HCT116 (cell line): ENCODE measurements around the gene MTARC2. TPM values are rescaled to one million over a fixed set of nuclear protein-coding genes. Genes with fewer than 3 reads are reported as not detected.

Source experiments
- ATAC-seq: fragments of 200-7000 bp; cut with Tn5 transposase; 2 replicates; pipeline ENCODE4 v1.9.1; 2020; ENCODE audit warnings: mild to moderate bottlenecking, moderate library complexity
- BruUV-seq: library from RNA; stranded (reverse); fragments of 400-500 nt; replicated peaks from 2 replicates; lab custom pipeline; 2021; lab: Mats Ljungman, UMichigan
- CTCF ChIA-PET: fragments of 300-600 bp; sonication (Branson Sonifier 250); formaldehyde crosslinking; loops from one replicate; lab custom pipeline; 2021; ENCODE audit warnings: antibody characterized with exemption; lab: Charles Lee
- POLR2A ChIA-PET: fragments of 300-600, 350-600 bp; sonication (Branson Sonifier 250); formaldehyde crosslinking; loops from one replicate; lab custom pipeline; 2021; ENCODE audit warnings: antibody characterized with exemption; lab: Charles Lee
- RAD21 ChIA-PET, 2 experiments: fragments of 300-600 bp; sonication (Branson Sonifier 250); formaldehyde crosslinking; loops; one replicate each; lab custom pipeline; 2023; ENCODE audit warnings: low total read pairs in 2 of 2; ENCODE audit not compliant: uncharacterized antibody in 2 of 2, unreplicated experiment in 2 of 2, low non-redundant PET in 1 of 2; lab: Charles Lee
- DNase-seq: peaks from one replicate; pipeline ENCODE4 v3.0.0-alpha.2; 2010; ENCODE audit warnings: low read depth, low spot score
- H2AFZ ChIP-seq: fragments of 200-600 bp; shearing (Covaris generic), sonication (generic); 2 replicates; pipeline ENCODE4 v1.6.1; 2017; ENCODE audit warnings: low read depth, mixed run types, mixed read lengths, antibody characterized with exemption, low read length; ENCODE audit not compliant: poor library complexity, severe bottlenecking
- H3K27ac ChIP-seq: 2 replicates; pipeline ENCODE4 v1.5.1; 2012; ENCODE audit warnings: low read depth, low read length
- H3K27me3 ChIP-seq: fragments of 200-600 bp; sonication (generic); 2 replicates; pipeline ENCODE4 v1.6.1; 2016; ENCODE audit warnings: mixed run types, low read length, mixed read lengths; ENCODE audit not compliant: insufficient read depth
- H3K36me3 ChIP-seq, 2 experiments: fragments of 200-500 bp in 1 of 2; fragments of 200-600 bp in 1 of 2; sonication (Bioruptor generic) in 1 of 2; sonication (generic) in 1 of 2; 2 replicates each; pipeline versions ENCODE4 v1.5.1 to v1.6.1; 2014 to 2016; ENCODE audit warnings: low read length in 2 of 2, inconsistent platforms in 1 of 2, mixed read lengths in 1 of 2, mixed run types in 1 of 2; ENCODE audit not compliant: insufficient read depth in 2 of 2, control insufficient read depth in 1 of 2
- H3K4me1 ChIP-seq, 2 experiments: fragments of 200-600 bp in 1 of 2; sonication (generic) in 1 of 2; 2 replicates each; pipeline versions ENCODE4 v1.5.1 to v1.6.1; 2012 to 2017; ENCODE audit warnings: low read length in 2 of 2, inconsistent platforms in 1 of 2, mild to moderate bottlenecking in 1 of 2, mixed read lengths in 1 of 2, mixed run types in 1 of 2, moderate library complexity in 1 of 2; ENCODE audit not compliant: insufficient read depth in 2 of 2, control insufficient read depth in 1 of 2
- H3K4me2 ChIP-seq: fragments of 200-600 bp; sonication (generic); 2 replicates; pipeline ENCODE4 v1.6.1; 2017; ENCODE audit warnings: mixed run types, low read length, mixed read lengths
- H3K4me3 ChIP-seq, 2 experiments: fragments of 200-600 bp in 1 of 2; sonication (generic) in 1 of 2; replicated peaks in 1 of 2; 2 replicates each; pipeline ENCODE4 v1.5.1; 2011 to 2016; ENCODE audit warnings: low read length in 2 of 2, control low read depth in 1 of 2, low read depth in 1 of 2, mild to moderate bottlenecking in 1 of 2, mixed read lengths in 1 of 2, mixed run types in 1 of 2
- H3K79me2 ChIP-seq: fragments of 200-600 bp; sonication (generic); 2 replicates; pipeline ENCODE4 v1.6.1; 2017; ENCODE audit warnings: mild to moderate bottlenecking, mixed run types, low read length, moderate library complexity, mixed read lengths; ENCODE audit not compliant: insufficient read depth
- H3K9ac ChIP-seq: fragments of 200-600 bp; sonication (generic); 2 replicates; pipeline ENCODE4 v1.6.1; 2016; ENCODE audit warnings: low read length, mixed read lengths
- H3K9me2 ChIP-seq: fragments of 200-600 bp; sonication (generic), shearing (Covaris generic); 2 replicates; pipeline ENCODE4 v1.6.1; 2017; ENCODE audit warnings: mixed run types, mild to moderate bottlenecking, moderate library complexity; ENCODE audit not compliant: insufficient read depth
- H3K9me3 ChIP-seq, 2 experiments: fragments of 200-500 bp in 1 of 2; fragments of 200-600 bp in 1 of 2; sonication (Bioruptor generic) in 1 of 2; sonication (generic) in 1 of 2; 2 replicates each; pipeline ENCODE4 v1.6.1; 2014 to 2017; ENCODE audit warnings: low read length in 2 of 2, mixed read lengths in 2 of 2, inconsistent platforms in 1 of 2, low read depth in 1 of 2, mild to moderate bottlenecking in 1 of 2, mixed run types in 1 of 2, moderate library complexity in 1 of 2; ENCODE audit not compliant: control insufficient read depth in 1 of 2, insufficient read depth in 1 of 2
- H4K20me1 ChIP-seq: fragments of 200-600 bp; sonication (generic), shearing (Covaris generic); 2 replicates; pipeline ENCODE4 v1.6.1; 2017; ENCODE audit warnings: mixed run types, mild to moderate bottlenecking, moderate library complexity; ENCODE audit not compliant: insufficient read depth
- ATF3 ChIP-seq: IDR thresholded peaks from 2 replicates; pipeline ENCODE4 v1.6.1; 2012
- CBX3 ChIP-seq: IDR thresholded peaks from 2 replicates; pipeline ENCODE4 v1.6.1; 2012; ENCODE audit warnings: low read depth
- CTCF ChIP-seq, 3 experiments: fragments of 200-600 bp in 1 of 3; sonication (generic) in 1 of 3; IDR thresholded peaks in 2 of 3; conservative IDR thresholded peaks in 1 of 3; 2 replicates each; pipeline ENCODE4 v1.5.1; 2012 to 2017; ENCODE audit warnings: low read depth in 2 of 3, low read length in 2 of 3, antibody characterized with exemption in 1 of 3, borderline replicate concordance in 1 of 3, control low read depth in 1 of 3, mild to moderate bottlenecking in 1 of 3, mixed read lengths in 1 of 3, mixed run types in 1 of 3, moderate library complexity in 1 of 3; ENCODE audit not compliant: insufficient read depth in 1 of 3
- ELF1 ChIP-seq: IDR thresholded peaks from 2 replicates; pipeline ENCODE4 v1.6.1; 2012; ENCODE audit warnings: low read depth, borderline replicate concordance
- EZH2 ChIP-seq: fragments of 200-600 bp; sonication (generic); IDR thresholded peaks from 2 replicates; pipeline ENCODE4 v1.6.1; 2017; ENCODE audit warnings: antibody characterized with exemption, mixed run types
- EZH2phosphoT487 ChIP-seq: fragments of 200-600 bp; IDR thresholded peaks from 2 replicates; pipeline ENCODE4 v1.6.1; 2018; ENCODE audit warnings: antibody characterized with exemption, borderline replicate concordance
- FOSL1 ChIP-seq: IDR thresholded peaks from 2 replicates; pipeline ENCODE4 v1.6.1; 2012; ENCODE audit warnings: low read depth
- POLR2AphosphoS5 ChIP-seq: IDR thresholded peaks from 2 replicates; pipeline ENCODE4 v1.6.1; 2011; ENCODE audit warnings: mild to moderate bottlenecking, low read depth, low read length, moderate library complexity
- RAD21 ChIP-seq: IDR thresholded peaks from 2 replicates; pipeline ENCODE4 v1.6.1; 2012; ENCODE audit warnings: low read depth, mild to moderate bottlenecking
- REST ChIP-seq: IDR thresholded peaks from 2 replicates; pipeline ENCODE4 v1.6.1; 2012; ENCODE audit warnings: low read depth
- SIN3A ChIP-seq: IDR thresholded peaks from 2 replicates; pipeline ENCODE4 v1.6.1; 2012; ENCODE audit warnings: low read depth
- SP1 ChIP-seq: IDR thresholded peaks from 2 replicates; pipeline ENCODE4 v1.6.1; 2012; ENCODE audit warnings: low read depth
- SRF ChIP-seq: IDR thresholded peaks from 2 replicates; pipeline ENCODE4 v1.6.1; 2012; ENCODE audit warnings: low read depth
- YY1 ChIP-seq: IDR thresholded peaks from 2 replicates; pipeline ENCODE4 v1.6.1; 2011; ENCODE audit warnings: low read length, low read depth, moderate library complexity, mild to moderate bottlenecking; ENCODE audit not compliant: insufficient replicate concordance; ENCODE audit errors: extremely low read depth
- ZBTB33 ChIP-seq: IDR thresholded peaks from 2 replicates; pipeline ENCODE4 v1.6.1; 2011; ENCODE audit warnings: mild to moderate bottlenecking, low read length, moderate library complexity; ENCODE audit not compliant: insufficient replicate concordance; ENCODE audit errors: extremely low read depth
- intact Hi-C: fragments of 100-400 bp; cut with micrococcal nuclease; formaldehyde crosslinking; loops from 2 replicates; pipeline ENCODE4 v1.10.0; 2022
- total RNA-seq: library from RNA; stranded (reverse); gene quantifications from one replicate; pipeline ENCODE4 v1.2.1, GENCODE V29; 2021; ENCODE audit not compliant: unreplicated experiment

MTARC2 gene
- total RNA-seq, 1 experiment from 2014 or later: 16.6 TPM

- TF ChIP-seq SP1 (no peak), YY1 (no peak), SIN3A (no peak), CTCF (IDR thresholded peaks at IDR 0.05 in 2 of 3, conservative IDR thresholded peaks at IDR 0.05 in 1 of 3; ENCODE audit: borderline replicate concordance in 1 of 3, insufficient read depth in 1 of 3, low read depth in 2 of 3, low read length in 2 of 3) (no peak)
These were observed 67.3 kb downstream of the MTARC2 start (continued) for GRCh38 chr1:220815409-220815808.

- ChIA-PET RAD21 (no interaction called here), CTCF (no interaction called here), POLR2A (no interaction called here)
- Histone ChIP-seq H3K4me2 (no peak overlapping the region), H4K20me1 (no peaks in the 10 kb centered on the region), H3K4me1 (no peaks in the 10 kb centered on the region), H3K36me3 (no peaks in the 10 kb centered on the region), H3K9ac (no peak overlapping the region), H2AFZ (no peak overlapping the region), H3K4me3 (no peak overlapping the region), H3K9me2 (no peaks in the 10 kb centered on the region), H3K79me2 (no peaks in the 10 kb centered on the region), H3K9me3 (no peaks in the 10 kb centered on the region), H3K27ac (no peak overlapping the region), H3K27me3 (no peaks in the 10 kb centered on the region)
- no peak for ATAC-seq
- intact Hi-C loops: no loop called here
- DNase-seq: no peak
- no TSS peak for BruUV-seq
- TF ChIP-seq CBX3: no peak
- no peak for TF ChIP-seq ZBTB33
- TF ChIP-seq ELF1: no peak
- no peak for TF ChIP-seq EZH2phosphoT487
- no peak for TF ChIP-seq SRF
- TF ChIP-seq CTCF (IDR thresholded peaks at IDR 0.05 in 2 of 3, conservative IDR thresholded peaks at IDR 0.05 in 1 of 3; ENCODE audit: borderline replicate concordance in 1 of 3, insufficient read depth in 1 of 3, low read depth in 2 of 3, low read length in 2 of 3): no peak
- TF ChIP-seq EZH2: no peak
- no peak for TF ChIP-seq SIN3A
- no peak for TF ChIP-seq ATF3
- TF ChIP-seq REST: no peak
- TF ChIP-seq FOSL1: no peak
- no peak for TF ChIP-seq POLR2AphosphoS5
- TF ChIP-seq RAD21: no peak
These were observed 69.8 kb downstream of the MTARC2 start for GRCh38 chr1:220817907-220818306.
